ENCODE results near the gene TMEM253. TPM values are rescaled to one million over a fixed set of nuclear protein-coding genes. Genes with fewer than 3 reads are reported as not detected.

TMEM253 gene
- total and polyA plus RNA-seq, 8 donors: 0.58 to 1.5 (median 0.82) TPM

DNA sequence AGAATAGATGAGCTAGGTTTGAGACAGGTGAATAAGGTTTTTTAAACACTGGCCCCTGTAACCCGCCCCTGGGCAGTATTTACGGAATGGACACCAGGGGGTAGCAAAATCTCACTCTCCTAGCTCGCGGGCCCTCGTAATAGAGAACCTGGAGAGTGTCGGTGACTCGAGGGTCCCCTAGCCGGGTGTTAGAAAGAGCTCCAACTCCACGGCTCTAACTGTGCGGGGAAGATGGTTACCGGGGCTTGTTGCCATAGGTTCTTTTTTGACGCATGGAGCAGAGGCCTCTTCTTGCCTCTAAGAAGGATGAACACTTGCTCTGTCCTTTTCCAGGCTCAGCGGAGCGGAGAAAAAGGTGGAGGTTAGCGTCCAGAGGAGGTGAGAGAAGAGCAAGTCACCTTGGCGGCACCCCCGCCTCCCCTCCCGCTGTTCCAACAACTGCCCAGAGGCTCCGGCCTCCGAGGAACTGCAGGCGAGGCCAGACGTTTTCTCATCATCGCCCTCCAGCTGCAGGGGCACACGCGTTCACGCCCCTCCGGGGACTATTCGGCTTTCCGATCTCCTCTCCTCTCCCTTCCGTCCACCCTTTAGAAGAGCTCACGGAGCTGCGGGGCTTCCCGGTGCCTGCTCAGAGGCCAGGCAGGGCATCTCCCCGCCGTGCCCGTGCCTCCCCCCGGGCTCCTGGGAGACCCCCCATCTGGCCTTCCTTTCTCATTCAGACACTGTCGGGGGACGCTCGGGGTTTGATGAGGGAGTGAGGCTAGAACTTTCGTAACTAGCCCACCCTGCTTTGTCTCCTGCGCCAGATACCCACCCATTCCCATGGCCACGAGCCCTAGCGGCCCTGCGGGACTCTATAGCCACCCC is 32.1 kb upstream of the TMEM253 start:
- H3K4me1 ChIP-seq: peaks cover 17 to 44% of the 10 kb centered on the region in 2 donors
- no peaks in the 10 kb centered on the region for H3K9me3 ChIP-seq
- TF ChIP-seq, protein P1, sequence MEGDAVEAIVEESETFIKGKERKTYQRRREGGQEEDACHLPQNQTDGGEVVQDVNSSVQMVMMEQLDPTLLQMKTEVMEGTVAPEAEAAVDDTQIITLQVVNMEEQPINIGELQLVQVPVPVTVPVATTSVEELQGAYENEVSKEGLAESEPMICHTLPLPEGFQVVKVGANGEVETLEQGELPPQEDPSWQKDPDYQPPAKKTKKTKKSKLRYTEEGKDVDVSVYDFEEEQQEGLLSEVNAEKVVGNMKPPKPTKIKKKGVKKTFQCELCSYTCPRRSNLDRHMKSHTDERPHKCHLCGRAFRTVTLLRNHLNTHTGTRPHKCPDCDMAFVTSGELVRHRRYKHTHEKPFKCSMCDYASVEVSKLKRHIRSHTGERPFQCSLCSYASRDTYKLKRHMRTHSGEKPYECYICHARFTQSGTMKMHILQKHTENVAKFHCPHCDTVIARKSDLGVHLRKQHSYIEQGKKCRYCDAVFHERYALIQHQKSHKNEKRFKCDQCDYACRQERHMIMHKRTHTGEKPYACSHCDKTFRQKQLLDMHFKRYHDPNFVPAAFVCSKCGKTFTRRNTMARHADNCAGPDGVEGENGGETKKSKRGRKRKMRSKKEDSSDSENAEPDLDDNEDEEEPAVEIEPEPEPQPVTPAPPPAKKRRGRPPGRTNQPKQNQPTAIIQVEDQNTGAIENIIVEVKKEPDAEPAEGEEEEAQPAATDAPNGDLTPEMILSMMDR (IDR thresholded peaks at IDR 0.05): peak; percentile 65 to 68
- DNase-seq: peak in 3 of 4 donors; percentile 59 to 81 (median 76)
- H3K36me3 ChIP-seq: peaks cover 0 to under 1% of the 10 kb centered on the region in 2 donors
- intact Hi-C loops (cut with DNase I): no loop called here
- peak overlapping the region; percentile 88 to 89 for H3K27ac ChIP-seq
- ATAC-seq: peak; percentile 44
- peaks cover 4 to 32% of the 10 kb centered on the region in 2 donors for H3K27me3 ChIP-seq
- H3K4me3 ChIP-seq: peak overlapping the region; percentile 67 to 74

DNA sequence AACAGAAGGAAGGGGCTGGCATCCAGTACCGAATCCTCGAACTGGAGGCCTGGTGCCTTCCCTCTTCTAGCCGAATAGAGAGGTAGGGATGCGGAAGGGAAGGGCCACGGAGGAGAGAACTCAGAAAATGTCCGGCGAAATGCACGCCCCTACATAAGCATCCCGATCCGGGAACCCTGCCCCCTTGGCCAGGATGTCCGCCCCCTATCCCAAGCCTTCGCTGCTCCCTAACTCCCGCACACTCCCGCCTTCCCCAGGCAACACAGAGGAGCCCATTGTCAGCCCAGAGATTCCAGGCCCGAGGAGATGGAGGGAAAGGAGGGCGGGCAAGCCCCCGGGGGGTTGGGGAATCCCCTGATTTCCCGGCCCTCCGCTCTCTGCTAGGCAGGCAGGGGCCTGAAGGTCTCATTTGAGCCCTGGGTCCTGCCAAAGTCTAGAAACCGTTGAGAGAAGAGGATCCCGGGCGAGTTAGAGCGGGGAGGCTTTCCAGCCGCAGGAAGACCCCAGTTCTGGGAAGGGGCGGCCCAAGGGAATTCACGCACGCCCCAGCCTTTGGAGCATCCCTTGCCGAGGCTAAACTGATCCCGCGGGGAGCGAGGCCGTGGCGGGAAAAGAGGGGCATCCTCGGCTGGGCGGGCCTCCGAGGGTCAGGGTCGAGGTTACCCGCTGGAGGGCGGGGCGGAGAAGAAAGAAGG is 31.3 kb upstream of the TMEM253 start:
- Histone ChIP-seq H3K4me1 (peaks cover 17 to 44% of the 10 kb centered on the region in 2 donors), H3K9me3 (no peaks in the 10 kb centered on the region), H3K27ac (peak overlapping the region; percentile 88 to 89), H3K27me3 (peaks cover 4 to 32% of the 10 kb centered on the region in 2 donors), H3K4me3 (peak overlapping the region; percentile 67 to 74), H3K36me3 (peaks cover 0 to 8% of the 10 kb centered on the region in 2 donors)
- TF ChIP-seq, protein P1 (IDR thresholded peaks at IDR 0.05): no peak
- intact Hi-C loops (cut with DNase I): no loop called here
- peak in 3 of 4 donors; percentile 64 to 69 (median 65) for DNase-seq
- peak; percentile 2 for ATAC-seq

DNA sequence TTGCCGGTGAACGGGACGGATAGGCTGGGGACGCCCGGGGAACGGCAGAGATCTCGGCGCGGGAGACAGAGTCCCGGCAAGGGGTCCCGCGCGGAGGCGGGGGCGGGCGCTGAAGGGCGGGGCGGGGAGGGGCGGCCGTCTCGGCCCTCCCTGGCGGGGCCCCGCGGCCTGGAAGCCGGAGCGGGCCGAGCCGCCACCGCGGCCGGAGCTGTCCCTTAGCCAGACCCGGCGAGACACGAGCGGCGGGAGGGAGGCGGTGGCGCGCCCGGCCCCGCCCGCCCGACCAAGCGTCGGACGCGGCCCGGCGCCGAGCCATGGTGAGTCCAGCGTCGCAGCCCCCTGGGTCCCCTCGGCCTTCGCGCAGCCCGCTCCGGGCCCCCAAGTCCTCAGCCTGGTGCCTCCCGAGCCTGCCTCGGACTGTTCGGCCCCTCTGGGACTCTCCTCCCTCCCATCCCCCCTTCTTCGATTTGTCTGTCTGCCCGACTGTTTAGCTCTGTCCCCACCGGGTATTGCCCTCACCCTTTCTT is 30.7 kb upstream of the TMEM253 start, which contains the start of gene ARHGEF40:
ARHGEF40 (plus strand) TSS at position 222 of the 527 bp plus-strand sequence; CDS start at position 315, 93 bp downstream.
- TF ChIP-seq, protein P1 (IDR thresholded peaks at IDR 0.05): no peak
- intact Hi-C loops (cut with DNase I): no loop called here
- peak; percentile 67 for ATAC-seq

DNA sequence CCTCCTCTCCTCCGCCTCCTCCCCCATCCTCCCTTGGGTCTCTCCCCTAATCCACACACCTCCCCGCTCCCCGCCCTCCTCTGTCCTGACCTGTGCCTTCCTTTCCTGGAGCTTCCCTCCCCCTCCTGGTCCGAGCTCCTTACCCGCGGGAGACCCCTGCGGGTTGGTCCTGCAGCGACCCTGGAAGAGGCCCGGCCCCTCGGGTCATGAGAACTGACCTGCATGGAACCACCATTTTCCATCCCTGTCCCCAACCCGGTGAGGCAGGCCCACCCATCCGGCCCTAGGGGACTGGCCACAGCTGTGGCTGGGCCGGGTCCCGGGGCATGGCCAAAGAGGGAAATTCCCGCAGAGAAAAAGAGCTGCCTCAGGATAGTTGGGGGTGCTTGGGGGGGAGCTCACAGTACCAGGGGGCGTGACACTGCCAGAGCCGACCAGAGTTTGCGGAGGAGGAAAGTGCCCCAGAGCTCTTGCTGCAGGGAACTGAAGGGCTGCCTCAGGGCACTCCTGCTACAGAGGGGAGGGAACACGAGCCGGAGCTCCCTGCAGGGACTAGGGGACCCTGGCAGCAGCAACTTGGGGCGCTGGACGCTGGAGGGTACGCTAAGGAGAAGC is 30.1 kb upstream of the TMEM253 start:
- peaks cover 0 to 20% of the 10 kb centered on the region in 2 donors for H3K36me3 ChIP-seq
- H3K27ac ChIP-seq: peak overlapping the region; percentile 88 to 89
- intact Hi-C loops (cut with DNase I): no loop called here
- H3K27me3 ChIP-seq: peaks cover 4 to 32% of the 10 kb centered on the region in 2 donors
- H3K4me1 ChIP-seq: peaks cover 17 to 44% of the 10 kb centered on the region in 2 donors
- H3K9me3 ChIP-seq: no peaks in the 10 kb centered on the region
- ATAC-seq (peak; percentile 48), DNase-seq (peak in 3 of 4 donors; percentile 56 to 82 (median 60))
- peak overlapping the region; percentile 67 to 74 for H3K4me3 ChIP-seq
- TF ChIP-seq, protein P1 (IDR thresholded peaks at IDR 0.05): no peak

More for the DNA sequence above, 30.7 kb upstream of the TMEM253 start, which contains the start of gene ARHGEF40:
- Histone ChIP-seq H3K27me3 (peaks cover 4 to 32% of the 10 kb centered on the region in 2 donors), H3K9me3 (no peaks in the 10 kb centered on the region), H3K4me1 (peaks cover 17 to 44% of the 10 kb centered on the region in 2 donors), H3K4me3 (peak within 1 kb of the TSS; percentile 67 to 74), H3K36me3 (peaks cover 0 to 14% of the 10 kb centered on the region in 2 donors), H3K27ac (peak within 1 kb of the TSS; percentile 88 to 89)
- DNase-seq: peak in 2 of 4 donors; percentile 78 to 91

Measured in left lung (tissue), 10 donors.